Mucosa of stomach (tissue), 1 donor: Measurements from ENCODE around the gene OR2T6.
"Not testable (repeated sequence)": the region's sequence is repeated elsewhere in the genome, so short reads cannot be mapped to it uniquely, and the experiment has no call there.

Source experiments
- H3K27me3 ChIP-seq: one replicate; pipeline ENCODE4 v1.7.0; 2013; ENCODE audit warnings: mild to moderate bottlenecking, low read length; ENCODE audit not compliant: control insufficient read depth, insufficient read depth
- H3K36me3 ChIP-seq: one replicate; pipeline ENCODE4 v1.7.0; 2013; ENCODE audit warnings: low read length; ENCODE audit not compliant: control insufficient read depth, insufficient read depth
- H3K4me1 ChIP-seq: one replicate; pipeline ENCODE4 v1.7.0; 2013; ENCODE audit warnings: mild to moderate bottlenecking, low read length; ENCODE audit not compliant: control insufficient read depth, insufficient read depth
- H3K4me3 ChIP-seq: one replicate; pipeline ENCODE4 v1.7.0; 2013; ENCODE audit warnings: low read length
- H3K9ac ChIP-seq: one replicate; pipeline ENCODE4 v1.7.0; 2013; ENCODE audit warnings: mild to moderate bottlenecking, low read length, moderate library complexity
- H3K9me3 ChIP-seq: one replicate; pipeline ENCODE4 v1.7.0; 2013; ENCODE audit warnings: mild to moderate bottlenecking, low read length, moderate library complexity; ENCODE audit not compliant: control insufficient read depth
- donor health status: Pancreatic carcinoma.

The OR2T6 gene

GRCh38 chr1:248438668-248439067 lies 63.1 kb downstream of the OR2T6 start:
- not testable (repeated sequence) for H3K4me1 ChIP-seq, H3K4me3 ChIP-seq, H3K9ac ChIP-seq, H3K36me3 ChIP-seq, H3K27me3 ChIP-seq, H3K9me3 ChIP-seq

GRCh38 chr1:248439283-248439682 lies 63.7 kb downstream of the OR2T6 start:
- H3K4me3 ChIP-seq, H3K36me3 ChIP-seq, H3K9me3 ChIP-seq, H3K9ac ChIP-seq, H3K4me1 ChIP-seq, H3K27me3 ChIP-seq: not testable (repeated sequence)
